AG04450 (cell line): ENCODE data around the gene LGALS3BP. TPM values are rescaled to one million over a fixed set of nuclear protein-coding genes. Genes with fewer than 3 reads are reported as not detected.
"Not testable (repeated sequence)": the region's sequence is repeated elsewhere in the genome, so short reads cannot be mapped to it uniquely, and the experiment has no call there.

Experiments
- CTCF ChIA-PET: fragments of 300-600, 350-600 bp; formaldehyde crosslinking; extraction: SDS; loops from one replicate; lab custom pipeline; 2022; ENCODE audit warnings: antibody characterized with exemption, inconsistent platforms; lab: Charles Lee
- POLR2A ChIA-PET: fragments of 350-600 bp; formaldehyde crosslinking; extraction: SDS; loops from one replicate; lab custom pipeline; 2021; ENCODE audit warnings: antibody characterized with exemption, inconsistent platforms; lab: Yijun Ruan, JAX
- DNase-seq: peaks from one replicate; pipeline ENCODE4 v3.0.0-alpha.2; 2011; ENCODE audit warnings: low read depth, low spot score
- H3K27ac ChIP-seq: one replicate; pipeline ENCODE4 v1.5.1; 2012; ENCODE audit warnings: low read depth, low read length, control low read depth
- H3K27me3 ChIP-seq: one replicate; pipeline ENCODE4 v1.6.0; 2012; ENCODE audit warnings: low read length; ENCODE audit not compliant: control insufficient read depth, insufficient read depth
- H3K4me3 ChIP-seq: 2 replicates; pipeline ENCODE4 v1.5.1; 2011; ENCODE audit warnings: mild to moderate bottlenecking, low read depth, low read length, control low read depth
- H3K9me3 ChIP-seq: 2 replicates; pipeline ENCODE4 v1.5.1; 2012; ENCODE audit warnings: low read length; ENCODE audit not compliant: control insufficient read depth, insufficient read depth
- polyA plus RNA-seq: library from polyadenylated mRNA; depleted of rRNA; stranded (reverse); fragments of >200 nt; gene quantifications from 2 replicates; pipeline ENCODE4 v1.2.3, GENCODE V29; 2011
- TF ChIP-seq, protein P1 (sequence below): IDR thresholded peaks from 2 replicates; pipeline ENCODE4 v1.5.1; 2011; ENCODE audit warnings: low read depth, low read length, control low read depth, inconsistent platforms

The LGALS3BP gene
- polyA plus RNA-seq, 1 experiment = 126 TPM

- Histone ChIP-seq H3K9me3 (no peaks in the 10 kb centered on the region; the same call in 1 of the 2 replicates), H3K27me3 (no peaks in the 10 kb centered on the region), H3K27ac (no peak overlapping the region), H3K4me3 (no peak overlapping the region)
- no peak for DNase-seq
- ChIA-PET CTCF (interaction anchor here (1.3 kb wide), 1 partner anchor 8 kb away, joined by 7 read pairs; no protein-coding TSS in a partner anchor), POLR2A (no interaction called here)
- TF ChIP-seq, protein P1, sequence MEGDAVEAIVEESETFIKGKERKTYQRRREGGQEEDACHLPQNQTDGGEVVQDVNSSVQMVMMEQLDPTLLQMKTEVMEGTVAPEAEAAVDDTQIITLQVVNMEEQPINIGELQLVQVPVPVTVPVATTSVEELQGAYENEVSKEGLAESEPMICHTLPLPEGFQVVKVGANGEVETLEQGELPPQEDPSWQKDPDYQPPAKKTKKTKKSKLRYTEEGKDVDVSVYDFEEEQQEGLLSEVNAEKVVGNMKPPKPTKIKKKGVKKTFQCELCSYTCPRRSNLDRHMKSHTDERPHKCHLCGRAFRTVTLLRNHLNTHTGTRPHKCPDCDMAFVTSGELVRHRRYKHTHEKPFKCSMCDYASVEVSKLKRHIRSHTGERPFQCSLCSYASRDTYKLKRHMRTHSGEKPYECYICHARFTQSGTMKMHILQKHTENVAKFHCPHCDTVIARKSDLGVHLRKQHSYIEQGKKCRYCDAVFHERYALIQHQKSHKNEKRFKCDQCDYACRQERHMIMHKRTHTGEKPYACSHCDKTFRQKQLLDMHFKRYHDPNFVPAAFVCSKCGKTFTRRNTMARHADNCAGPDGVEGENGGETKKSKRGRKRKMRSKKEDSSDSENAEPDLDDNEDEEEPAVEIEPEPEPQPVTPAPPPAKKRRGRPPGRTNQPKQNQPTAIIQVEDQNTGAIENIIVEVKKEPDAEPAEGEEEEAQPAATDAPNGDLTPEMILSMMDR = no peak
Measured at GRCh38 chr17:78963378-78963777, 16.3 kb downstream of the LGALS3BP start.

- H3K9me3 ChIP-seq, H3K27me3 ChIP-seq, H3K4me3 ChIP-seq, H3K27ac ChIP-seq, POLR2A ChIA-PET, DNase-seq: not testable (repeated sequence)
- CTCF ChIA-PET = interaction anchor here (1.3 kb wide), 1 partner anchor 8 kb away, joined by 7 read pairs; no protein-coding TSS in a partner anchor
Measured at GRCh38 chr17:78962984-78963348, 16.8 kb downstream of the LGALS3BP start.

- Histone ChIP-seq H3K27me3 (no peaks in the 10 kb centered on the region), H3K4me3 (no peak overlapping the region), H3K27ac (no peak overlapping the region), H3K9me3 (no peaks in the 10 kb centered on the region; the same call in 1 of the 2 replicates)
- TF ChIP-seq, protein P1 = no peak
- ChIA-PET CTCF (interaction anchor here (1.3 kb wide), 1 partner anchor 9 kb away, joined by 7 read pairs; no protein-coding TSS in a partner anchor), POLR2A (no interaction called here)
- no peak for DNase-seq
Measured at GRCh38 chr17:78962345-78962983, 17.3 kb downstream of the LGALS3BP start.

DNA sequence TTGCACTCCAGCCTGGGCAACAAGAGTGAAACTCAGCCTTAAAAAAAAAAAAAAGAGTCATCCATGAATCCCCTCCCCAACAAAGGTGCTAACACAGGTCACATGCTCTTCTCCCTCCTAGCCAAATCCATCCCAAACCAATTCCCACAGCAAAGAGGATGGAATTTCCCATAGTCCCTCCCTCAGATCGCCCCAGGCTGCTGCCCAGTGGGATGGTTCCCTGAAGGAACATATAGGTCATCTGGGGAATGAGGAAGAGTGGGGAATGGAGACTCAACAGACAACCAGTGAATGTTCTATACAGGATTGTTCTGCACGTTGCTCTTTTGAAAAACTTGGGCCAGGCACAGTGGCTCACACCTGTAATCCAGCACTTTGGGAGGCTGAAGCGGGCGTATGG, 18.2 kb downstream of the LGALS3BP start:
- ChIA-PET POLR2A (no interaction called here), CTCF (interaction anchor here (2.9 kb wide), 1 partner anchor 10 kb away, joined by 18 read pairs; no protein-coding TSS in a partner anchor)
- Histone ChIP-seq H3K27ac (no peak overlapping the region), H3K4me3 (no peak overlapping the region), H3K9me3 (no peaks in the 10 kb centered on the region; the same call in 1 of the 2 replicates), H3K27me3 (no peaks in the 10 kb centered on the region)
- DNase-seq = no peak
- TF ChIP-seq, protein P1 = no peak

DNA sequence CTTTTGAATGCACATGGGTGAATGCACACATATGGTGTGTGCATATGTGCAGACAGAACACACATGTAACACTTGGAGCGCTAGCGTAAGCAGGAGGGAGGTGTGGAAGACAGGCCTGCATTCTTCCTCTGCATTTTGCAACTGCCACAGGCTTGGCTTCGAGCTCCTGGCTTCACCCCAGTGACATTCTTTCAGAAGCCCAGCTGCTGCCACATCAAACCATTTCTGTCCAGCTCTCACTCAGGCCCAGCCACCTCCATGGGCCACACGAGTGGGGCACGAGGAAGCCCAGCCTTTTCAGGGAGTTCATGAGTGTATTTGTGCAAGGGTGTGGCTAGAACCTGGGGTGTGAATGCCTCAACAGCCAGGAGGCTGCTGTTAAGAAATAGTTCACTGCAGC, 18.8 kb downstream of the LGALS3BP start:
- no peak overlapping the region for H3K4me3 ChIP-seq
- ChIA-PET POLR2A (interaction anchor here (0.8 kb wide), 1 partner anchor 11 kb away, joined by 3 read pairs; no protein-coding TSS in a partner anchor), CTCF (interaction anchor here (1.6 to 2.9 kb wide), 2 partner anchors 10 to 95 kb away, joined by 5 to 18 read pairs; no protein-coding TSS in a partner anchor)
- no peaks in the 10 kb centered on the region for H3K27me3 ChIP-seq
- H3K9me3 ChIP-seq = no peaks in the 10 kb centered on the region; the same call in 1 of the 2 replicates
- H3K27ac ChIP-seq = no peak overlapping the region
- no peak for DNase-seq
- TF ChIP-seq, protein P1 = no peak
